HepG2 (cell line): Measurements from ENCODE around the gene DAD1. TPM values are rescaled to one million over a fixed set of nuclear protein-coding genes. Genes with fewer than 3 reads are reported as not detected.
A peak's percentile ranks its signal among the peaks of the same experiment; 100 is the strongest.

Experiments used
- CBX1 ChIP-seq: IDR thresholded peaks from one replicate; pipeline ENCODE4 v1.6.1; 2016; ENCODE audit warnings: antibody characterized with exemption, low read depth
- CENPT ChIP-seq: sonication (generic); formaldehyde crosslinking; IDR thresholded peaks from 2 replicates; pipeline ENCODE4 v1.8.0; 2022; ENCODE audit warnings: low read depth, mild to moderate bottlenecking, moderate library complexity, missing genetic modification reagents
- DNMT3B ChIP-seq: conservative IDR thresholded peaks from 2 replicates; pipeline ENCODE4 v1.6.1; 2016; ENCODE audit warnings: missing biosample characterization, control low read depth
- FOXK2 ChIP-seq: fragments of 450-650 bp; IDR thresholded peaks from 2 replicates; pipeline ENCODE4 v1.6.1; 2016
- HNF4G ChIP-seq, 2 experiments: sonication (generic) in 1 of 2; formaldehyde crosslinking in 1 of 2; IDR thresholded peaks; 2 replicates each; pipeline versions ENCODE4 v1.4.0 to v1.6.1; 2011 to 2020; ENCODE audit warnings: borderline replicate concordance in 2 of 2, low read depth in 2 of 2, mild to moderate bottlenecking in 2 of 2, low read length in 1 of 2, missing genetic modification reagents in 1 of 2, moderate library complexity in 1 of 2
- IRX3 ChIP-seq: sonication (generic); formaldehyde crosslinking; IDR thresholded peaks from 2 replicates; pipeline ENCODE4 v1.8.1; 2023; ENCODE audit warnings: mild to moderate bottlenecking, low read depth, missing genetic modification reagents, borderline replicate concordance
- KMT2A ChIP-seq: sonication (generic); formaldehyde crosslinking; IDR thresholded peaks from 2 replicates; pipeline ENCODE4 v1.4.0; 2020; ENCODE audit warnings: missing genetic modification reagents
- LBX2 ChIP-seq: sonication (generic); formaldehyde crosslinking; IDR thresholded peaks from 2 replicates; pipeline ENCODE4 v1.5.0; 2020; ENCODE audit warnings: missing genetic modification reagents, mild to moderate bottlenecking, borderline replicate concordance
- MAFG ChIP-seq: sonication (generic); formaldehyde crosslinking; IDR thresholded peaks from 2 replicates; pipeline ENCODE4 v1.5.1; 2020; ENCODE audit warnings: mild to moderate bottlenecking, missing genetic modification reagents
- NR0B2 ChIP-seq: sonication (generic); formaldehyde crosslinking; IDR thresholded peaks from 2 replicates; pipeline ENCODE4 v1.4.0; 2020; ENCODE audit warnings: mild to moderate bottlenecking, missing genetic modification reagents
- NR2F2 ChIP-seq: IDR thresholded peaks from 2 replicates; pipeline ENCODE4 v1.6.1; 2012; ENCODE audit warnings: low read depth, inconsistent platforms, borderline replicate concordance
- PRDM10 ChIP-seq: sonication (generic); formaldehyde crosslinking; IDR thresholded peaks from 2 replicates; pipeline ENCODE4 v1.4.0; 2020; ENCODE audit warnings: low read depth, missing genetic modification reagents
- TCF12 ChIP-seq, 2 experiments: fragments of 450-650 bp in 1 of 2; sonication (generic) in 1 of 2; formaldehyde crosslinking in 1 of 2; IDR thresholded peaks; 2 replicates each; pipeline versions ENCODE4 v1.6.1 to v1.8.0; 2017 to 2022; ENCODE audit warnings: antibody characterized with exemption in 1 of 2, mild to moderate bottlenecking in 1 of 2, missing genetic modification reagents in 1 of 2, moderate library complexity in 1 of 2
- TEAD3 ChIP-seq: optimal IDR thresholded peaks from 2 replicates; pipeline ENCODE3; 2016; ENCODE audit warnings: borderline replicate concordance
- ZBTB14 ChIP-seq: sonication (generic); formaldehyde crosslinking; IDR thresholded peaks from 2 replicates; pipeline ENCODE4 v1.4.0; 2020; ENCODE audit warnings: missing genetic modification reagents
- ZBTB8A ChIP-seq: sonication (generic); formaldehyde crosslinking; IDR thresholded peaks from 2 replicates; pipeline ENCODE4 v1.4.0; 2020; ENCODE audit warnings: mild to moderate bottlenecking, low read depth, missing genetic modification reagents, borderline replicate concordance
- ZNF33A ChIP-seq: sonication (generic); formaldehyde crosslinking; IDR thresholded peaks from 2 replicates; pipeline ENCODE4 v1.5.1; 2020; ENCODE audit warnings: missing genetic modification reagents, mild to moderate bottlenecking, moderate library complexity, borderline replicate concordance
- ZNF414 ChIP-seq: sonication (generic); formaldehyde crosslinking; IDR thresholded peaks from 2 replicates; pipeline ENCODE4 v1.5.0; 2020; ENCODE audit warnings: missing genetic modification reagents
- ZNF468 ChIP-seq: sonication (generic); formaldehyde crosslinking; IDR thresholded peaks from 2 replicates; pipeline ENCODE4 v1.8.0; 2022; ENCODE audit warnings: mild to moderate bottlenecking, moderate library complexity, missing genetic modification reagents
- ZNF614 ChIP-seq: IDR thresholded peaks from 2 replicates; pipeline ENCODE4 v1.6.1; 2018; ENCODE audit warnings: missing biosample characterization, missing genetic modification reagents, inconsistent platforms, borderline replicate concordance
- ZNF768 ChIP-seq: sonication (generic); formaldehyde crosslinking; IDR thresholded peaks from 2 replicates; pipeline ENCODE4 v1.4.0; 2020; ENCODE audit warnings: missing genetic modification reagents
- ZNF850 ChIP-seq: sonication (generic); formaldehyde crosslinking; conservative IDR thresholded peaks from 2 replicates; pipeline ENCODE4 v1.9.0; 2021; ENCODE audit warnings: mild to moderate bottlenecking, missing genetic modification reagents
- polyA plus RNA-seq, 8 experiments: library from polyadenylated mRNA; depleted of rRNA in 3 of 8; stranded (reverse) in 7 of 8; unstranded in 1 of 8; fragments of >200 nt; fragmentation: Illumina TruSeq in 4 of 8; extraction: Trizol in 4 of 8; gene quantifications; 2 replicates each; pipeline versions ENCODE4 v1.2.1 to v1.2.3, GENCODE V29; 2011 to 2016; ENCODE audit warnings: low read depth in 4 of 8, missing spikeins in 1 of 8, mixed read lengths in 1 of 8; ENCODE audit not compliant: insufficient read depth in 1 of 8
- total RNA-seq, 5 experiments: library from RNA; depleted of rRNA; stranded (reverse); fragments of >200 nt; fragmentation: Illumina TruSeq; extraction: Trizol; gene quantifications; 2 replicates each; pipeline ENCODE4 v1.2.3, GENCODE V29; 2016; ENCODE audit warnings: low read depth in 1 of 5

The DAD1 gene
- total and polyA plus RNA-seq, 2 of the 13 experiments (the other 11 are each of a cell fraction or from before 2014, with no cell fraction given) = 558 to 626 TPM

- TF ChIP-seq ZNF414 (CRISPR knock-in tag) = peak; percentile 89
- no peak; the same call in 1 of the 2 replicates for TF ChIP-seq CENPT (CRISPR knock-in tag)
- no peak for TF ChIP-seq ZNF33A
- TF ChIP-seq ZNF614 (CRISPR knock-in tag) = peak; percentile 36; the same call in 1 of the 2 replicates
- TF ChIP-seq TEAD3 (CRISPR knock-in tag) = no peak
- TF ChIP-seq DNMT3B (CRISPR knock-in tag) = peak; percentile 93
- TF ChIP-seq ZNF850 (CRISPR knock-in tag) = no peak
- no peak for TF ChIP-seq CBX1
- TF ChIP-seq MAFG (CRISPR knock-in tag) = no peak; the same call in 1 of the 2 replicates
- no peak for TF ChIP-seq TCF12 (IDR thresholded peaks at IDR 0.05)
- TF ChIP-seq TCF12 (CRISPR knock-in tag; IDR thresholded peaks at IDR 0.05) = no peak; the same call in 1 of the 2 replicates
- peak; percentile 39; the same call in 1 of the 2 replicates for TF ChIP-seq LBX2
- no peak for TF ChIP-seq IRX3 (CRISPR knock-in tag)
- TF ChIP-seq PRDM10 (CRISPR knock-in tag) = peak; percentile 37
- TF ChIP-seq NR2F2 = peak; percentile 73; the same call in 1 of the 2 replicates
- TF ChIP-seq ZNF768 (CRISPR knock-in tag) = peak; percentile 76; the same call in 1 of the 2 replicates
- no peak for TF ChIP-seq ZBTB14 (CRISPR knock-in tag)
- TF ChIP-seq HNF4G (IDR thresholded peaks at IDR 0.05; ENCODE audit: borderline replicate concordance, low read depth, low read length) = peak; percentile 25; the same call in 1 of the 2 replicates
- TF ChIP-seq HNF4G (CRISPR knock-in tag; IDR thresholded peaks at IDR 0.05; ENCODE audit: borderline replicate concordance, low read depth) = peak; percentile 58; the same call in 1 of the 2 replicates
- peak; percentile 95 for TF ChIP-seq FOXK2
- TF ChIP-seq NR0B2 (CRISPR knock-in tag) = peak; percentile 48; the same call in 1 of the 2 replicates
- peak; percentile 91; the same call in 1 of the 2 replicates for TF ChIP-seq ZNF468
- TF ChIP-seq ZBTB8A (CRISPR knock-in tag) = no peak; the same call in 1 of the 2 replicates
- TF ChIP-seq KMT2A = peak; percentile 88
These were observed 9.3 kb upstream of the DAD1 start, which contains the start of gene ABHD4 (continued) for GRCh38 chr14:22598099-22598895.
